Ishikawa (cell line): ENCODE measurements around the gene RPTOR.

Experiments
- CEBPB ChIP-seq: IDR thresholded peaks from 2 replicates; pipeline ENCODE4 v1.6.1; 2012
- CREB1 ChIP-seq: IDR thresholded peaks from 2 replicates; pipeline ENCODE4 v1.6.1; 2012; ENCODE audit warnings: low read depth
- EGR1 ChIP-seq: IDR thresholded peaks from 2 replicates; pipeline ENCODE4 v1.6.1; 2012
- EP300 ChIP-seq: IDR thresholded peaks from 2 replicates; pipeline ENCODE4 v1.6.1; 2012; ENCODE audit warnings: borderline replicate concordance
- FOXM1 ChIP-seq: IDR thresholded peaks from 2 replicates; pipeline ENCODE4 v1.6.1; 2012; ENCODE audit warnings: low read depth, borderline replicate concordance
- MAX ChIP-seq: IDR thresholded peaks from 2 replicates; pipeline ENCODE4 v1.6.1; 2012
- NFIC ChIP-seq: IDR thresholded peaks from 2 replicates; pipeline ENCODE4 v1.6.1; 2012
- RAD21 ChIP-seq: IDR thresholded peaks from 2 replicates; pipeline ENCODE4 v1.6.1; 2012; ENCODE audit warnings: low read depth
- TAF1 ChIP-seq: IDR thresholded peaks from 2 replicates; pipeline ENCODE4 v1.6.1; 2012; ENCODE audit warnings: low read depth, mild to moderate bottlenecking
- TCF12 ChIP-seq: IDR thresholded peaks from 2 replicates; pipeline ENCODE4 v1.6.1; 2012; ENCODE audit warnings: low read depth
- TEAD4 ChIP-seq: IDR thresholded peaks from 2 replicates; pipeline ENCODE4 v1.6.1; 2012
- YY1 ChIP-seq: IDR thresholded peaks from 2 replicates; pipeline ENCODE4 v1.6.1; 2012; ENCODE audit warnings: low read depth
- ZBTB7A ChIP-seq: IDR thresholded peaks from 2 replicates; pipeline ENCODE4 v1.6.1; 2012; ENCODE audit warnings: low read depth
- TF ChIP-seq, protein P1 (sequence below): IDR thresholded peaks from 2 replicates; pipeline ENCODE4 v1.6.1; 2012; ENCODE audit warnings: low read depth, mild to moderate bottlenecking
- TF ChIP-seq, protein P2 (sequence below): IDR thresholded peaks from 2 replicates; pipeline ENCODE4 v1.6.1; 2012

The RPTOR gene

DNA sequence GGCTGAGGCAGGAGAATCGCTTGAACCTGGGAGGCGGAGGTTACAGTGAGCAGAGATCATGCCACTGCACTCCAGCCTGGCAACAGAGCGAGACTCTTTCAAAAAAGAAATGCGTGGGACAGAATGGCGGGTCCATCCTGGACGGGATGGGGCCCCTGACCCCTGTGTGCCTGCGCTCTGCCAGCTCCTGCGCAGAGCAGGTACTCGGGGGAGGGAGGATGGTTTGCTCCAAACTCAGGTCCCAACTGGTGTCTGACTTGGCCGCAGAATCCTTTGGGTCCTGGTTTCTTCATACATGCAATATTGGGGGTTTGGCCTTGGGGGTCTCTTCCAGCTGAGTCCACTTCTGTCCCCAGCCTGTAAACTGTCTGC is 457.4 kb downstream of the RPTOR start:
- TF ChIP-seq ZBTB7A (peak; percentile 34; the same call in 1 of the 2 replicates), YY1 (no peak), FOXM1 (no peak)
- TF ChIP-seq, protein P1, sequence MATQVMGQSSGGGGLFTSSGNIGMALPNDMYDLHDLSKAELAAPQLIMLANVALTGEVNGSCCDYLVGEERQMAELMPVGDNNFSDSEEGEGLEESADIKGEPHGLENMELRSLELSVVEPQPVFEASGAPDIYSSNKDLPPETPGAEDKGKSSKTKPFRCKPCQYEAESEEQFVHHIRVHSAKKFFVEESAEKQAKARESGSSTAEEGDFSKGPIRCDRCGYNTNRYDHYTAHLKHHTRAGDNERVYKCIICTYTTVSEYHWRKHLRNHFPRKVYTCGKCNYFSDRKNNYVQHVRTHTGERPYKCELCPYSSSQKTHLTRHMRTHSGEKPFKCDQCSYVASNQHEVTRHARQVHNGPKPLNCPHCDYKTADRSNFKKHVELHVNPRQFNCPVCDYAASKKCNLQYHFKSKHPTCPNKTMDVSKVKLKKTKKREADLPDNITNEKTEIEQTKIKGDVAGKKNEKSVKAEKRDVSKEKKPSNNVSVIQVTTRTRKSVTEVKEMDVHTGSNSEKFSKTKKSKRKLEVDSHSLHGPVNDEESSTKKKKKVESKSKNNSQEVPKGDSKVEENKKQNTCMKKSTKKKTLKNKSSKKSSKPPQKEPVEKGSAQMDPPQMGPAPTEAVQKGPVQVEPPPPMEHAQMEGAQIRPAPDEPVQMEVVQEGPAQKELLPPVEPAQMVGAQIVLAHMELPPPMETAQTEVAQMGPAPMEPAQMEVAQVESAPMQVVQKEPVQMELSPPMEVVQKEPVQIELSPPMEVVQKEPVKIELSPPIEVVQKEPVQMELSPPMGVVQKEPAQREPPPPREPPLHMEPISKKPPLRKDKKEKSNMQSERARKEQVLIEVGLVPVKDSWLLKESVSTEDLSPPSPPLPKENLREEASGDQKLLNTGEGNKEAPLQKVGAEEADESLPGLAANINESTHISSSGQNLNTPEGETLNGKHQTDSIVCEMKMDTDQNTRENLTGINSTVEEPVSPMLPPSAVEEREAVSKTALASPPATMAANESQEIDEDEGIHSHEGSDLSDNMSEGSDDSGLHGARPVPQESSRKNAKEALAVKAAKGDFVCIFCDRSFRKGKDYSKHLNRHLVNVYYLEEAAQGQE, result no peak

- TF ChIP-seq ZBTB7A (0 out of 2 replicates have a peak, but pooled peaks have one; percentile 18), FOXM1 (no peak), TAF1 (no peak), EGR1 (no peak), RAD21 (no peak), TEAD4 (no peak), TCF12 (no peak; the same call in 1 of the 2 replicates), CEBPB (no peak), MAX (no peak), YY1 (no peak), CREB1 (no peak), NFIC (peak; percentile 82), EP300 (no peak)
- TF ChIP-seq, protein P1, result no peak
- TF ChIP-seq, protein P2, sequence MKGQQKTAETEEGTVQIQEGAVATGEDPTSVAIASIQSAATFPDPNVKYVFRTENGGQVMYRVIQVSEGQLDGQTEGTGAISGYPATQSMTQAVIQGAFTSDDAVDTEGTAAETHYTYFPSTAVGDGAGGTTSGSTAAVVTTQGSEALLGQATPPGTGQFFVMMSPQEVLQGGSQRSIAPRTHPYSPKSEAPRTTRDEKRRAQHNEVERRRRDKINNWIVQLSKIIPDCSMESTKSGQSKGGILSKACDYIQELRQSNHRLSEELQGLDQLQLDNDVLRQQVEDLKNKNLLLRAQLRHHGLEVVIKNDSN, result peak; percentile 50
Observed at GRCh38 chr17:81002409-81003361, 458.0 kb downstream of the RPTOR start.

DNA sequence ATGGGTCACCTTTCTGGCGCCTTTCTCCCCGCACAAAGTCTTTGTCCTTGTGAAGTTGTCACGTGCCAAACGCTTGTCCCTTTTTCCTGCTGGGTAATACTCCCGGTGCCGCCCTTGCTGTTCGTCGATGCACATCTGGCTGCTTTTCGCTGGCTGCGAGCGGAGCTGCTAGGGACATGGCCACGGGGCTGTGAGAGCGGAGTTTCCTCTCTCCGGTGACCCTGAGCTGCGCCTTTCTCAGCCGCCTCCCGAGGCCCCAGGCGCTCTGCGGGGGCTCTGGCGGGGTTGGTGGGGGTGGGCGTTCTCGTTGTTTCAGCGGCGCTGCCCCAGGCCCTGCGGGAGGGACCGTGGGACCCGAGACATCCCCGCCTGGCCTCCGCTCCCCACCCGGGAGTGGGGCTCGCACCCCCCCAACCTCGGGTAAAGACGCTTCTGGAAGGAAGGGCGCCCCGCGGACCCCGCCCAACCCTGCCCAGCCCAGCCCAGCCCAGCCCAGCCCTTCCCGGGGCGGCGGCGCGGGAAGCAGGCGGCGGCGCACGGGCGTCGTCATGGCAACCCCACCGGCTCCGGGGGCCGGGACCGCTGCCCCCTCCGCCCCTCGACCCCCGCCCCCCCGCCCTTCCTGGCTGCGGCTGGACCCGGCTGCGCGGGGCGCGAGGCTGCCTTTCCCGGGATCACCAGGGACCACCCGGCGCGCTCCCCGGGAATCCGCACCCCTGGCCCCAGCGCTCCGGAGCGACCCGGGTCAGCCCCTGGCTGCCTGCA is 459.3 kb downstream of the RPTOR start:
- TF ChIP-seq ZBTB7A (no peak), MAX (peak; percentile 35)
- TF ChIP-seq, protein P2, result peak; percentile 75

DNA sequence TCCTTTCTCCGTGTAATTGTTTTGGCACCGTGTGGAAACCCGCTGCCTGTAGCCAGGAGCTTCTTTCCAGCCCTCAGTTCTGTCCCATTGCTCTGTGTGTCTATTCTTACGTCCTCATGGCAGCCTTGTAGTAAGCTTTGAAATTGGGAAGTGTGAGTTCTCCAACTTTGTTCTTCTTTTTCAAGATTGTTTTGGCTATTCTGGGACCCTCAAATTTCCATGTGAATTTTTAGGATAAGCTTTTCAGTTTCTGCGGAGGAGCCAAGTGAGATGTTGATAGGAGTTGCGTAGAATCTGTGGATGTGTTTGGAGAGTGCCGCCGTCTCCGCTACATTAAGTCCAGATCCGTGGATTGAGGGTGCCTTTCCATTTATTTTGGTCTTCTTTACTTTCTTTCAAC is 462.3 kb downstream of the RPTOR start:
- TF ChIP-seq TCF12 (no peak), MAX (no peak), TAF1 (no peak), CEBPB (no peak)
- TF ChIP-seq, protein P1, result no peak
